ENCODE data around the gene ACAD10.

DNA sequence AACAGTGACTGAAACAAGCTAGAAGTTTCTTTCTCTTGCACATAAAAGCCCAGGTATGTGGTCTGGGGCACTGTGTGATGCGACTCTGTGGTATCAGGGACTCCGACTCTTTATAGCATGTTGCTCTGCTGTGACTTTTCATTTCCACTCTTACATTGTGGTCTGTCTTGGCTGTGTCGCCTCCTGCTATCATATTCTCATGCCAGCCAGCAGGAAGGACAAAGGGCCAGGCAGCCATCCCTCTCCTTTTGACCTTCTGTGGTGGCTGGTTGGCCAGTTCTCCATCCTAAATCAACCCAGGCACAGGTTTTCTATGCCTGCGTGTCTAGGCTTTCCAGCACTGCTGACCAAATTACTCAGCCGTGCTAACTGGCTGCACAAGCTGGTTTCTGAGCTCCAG is 8.0 kb downstream of the ACAD10 start:
- TF ChIP-seq, protein P1, sequence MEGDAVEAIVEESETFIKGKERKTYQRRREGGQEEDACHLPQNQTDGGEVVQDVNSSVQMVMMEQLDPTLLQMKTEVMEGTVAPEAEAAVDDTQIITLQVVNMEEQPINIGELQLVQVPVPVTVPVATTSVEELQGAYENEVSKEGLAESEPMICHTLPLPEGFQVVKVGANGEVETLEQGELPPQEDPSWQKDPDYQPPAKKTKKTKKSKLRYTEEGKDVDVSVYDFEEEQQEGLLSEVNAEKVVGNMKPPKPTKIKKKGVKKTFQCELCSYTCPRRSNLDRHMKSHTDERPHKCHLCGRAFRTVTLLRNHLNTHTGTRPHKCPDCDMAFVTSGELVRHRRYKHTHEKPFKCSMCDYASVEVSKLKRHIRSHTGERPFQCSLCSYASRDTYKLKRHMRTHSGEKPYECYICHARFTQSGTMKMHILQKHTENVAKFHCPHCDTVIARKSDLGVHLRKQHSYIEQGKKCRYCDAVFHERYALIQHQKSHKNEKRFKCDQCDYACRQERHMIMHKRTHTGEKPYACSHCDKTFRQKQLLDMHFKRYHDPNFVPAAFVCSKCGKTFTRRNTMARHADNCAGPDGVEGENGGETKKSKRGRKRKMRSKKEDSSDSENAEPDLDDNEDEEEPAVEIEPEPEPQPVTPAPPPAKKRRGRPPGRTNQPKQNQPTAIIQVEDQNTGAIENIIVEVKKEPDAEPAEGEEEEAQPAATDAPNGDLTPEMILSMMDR (IDR thresholded peaks at IDR 0.05) = no peak
- TF ChIP-seq POLR2A (IDR thresholded peaks at IDR 0.05) = no peak
